Measurements from ENCODE around the gene SDHA.
"Not testable (repeated sequence)": the region's sequence is repeated elsewhere in the genome, so short reads cannot be mapped to it uniquely, and the experiment has no call there.

The SDHA gene

DNA sequence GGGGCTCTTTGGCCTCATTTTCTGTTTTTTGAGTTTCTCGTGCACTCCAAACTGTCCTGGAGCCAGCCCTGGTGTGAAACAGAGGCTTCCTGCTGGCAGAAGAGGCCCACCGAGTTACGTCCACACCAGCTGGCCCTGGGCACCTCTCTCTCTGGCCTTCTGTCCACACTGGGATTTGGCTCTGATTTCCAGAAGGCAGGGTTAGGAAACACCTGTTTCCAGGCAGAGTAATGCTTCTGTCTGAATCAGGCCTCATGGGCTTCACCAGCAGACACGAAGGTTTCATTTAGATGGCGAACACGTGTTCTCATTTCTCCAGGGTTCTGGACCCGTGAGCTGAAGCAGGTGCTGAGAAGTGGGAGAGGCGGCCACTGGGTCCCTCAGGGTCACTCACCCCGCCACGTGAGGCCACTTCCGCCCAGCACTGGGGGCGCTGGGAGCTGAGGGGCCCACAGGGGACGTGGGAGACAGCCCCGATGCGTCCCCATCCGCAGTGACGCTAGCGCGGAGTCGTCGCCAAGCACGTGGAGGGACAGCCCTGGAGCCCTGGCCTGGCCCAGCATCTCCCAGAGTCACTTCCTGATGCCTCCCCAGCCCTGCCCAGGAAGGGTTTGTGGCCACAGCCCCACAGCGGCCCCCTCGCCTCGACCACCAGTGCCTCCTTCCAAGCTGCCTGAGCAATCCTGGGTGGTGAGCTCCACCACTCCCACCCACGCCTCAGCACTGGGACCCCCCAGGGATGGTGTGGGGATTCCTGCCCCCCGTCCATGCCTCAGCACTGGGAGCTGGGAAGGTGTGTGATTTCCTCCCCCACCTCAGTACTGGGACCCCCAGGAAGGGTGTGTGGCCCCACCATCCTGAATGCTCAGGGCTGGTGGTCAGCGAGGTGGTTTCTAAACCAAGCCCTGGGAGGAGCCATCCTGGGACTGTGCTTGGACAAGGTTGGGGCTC is 31.8 kb upstream of the SDHA start:
- no peak for DNase-seq (ENCODE audit: low read depth)

DNA sequence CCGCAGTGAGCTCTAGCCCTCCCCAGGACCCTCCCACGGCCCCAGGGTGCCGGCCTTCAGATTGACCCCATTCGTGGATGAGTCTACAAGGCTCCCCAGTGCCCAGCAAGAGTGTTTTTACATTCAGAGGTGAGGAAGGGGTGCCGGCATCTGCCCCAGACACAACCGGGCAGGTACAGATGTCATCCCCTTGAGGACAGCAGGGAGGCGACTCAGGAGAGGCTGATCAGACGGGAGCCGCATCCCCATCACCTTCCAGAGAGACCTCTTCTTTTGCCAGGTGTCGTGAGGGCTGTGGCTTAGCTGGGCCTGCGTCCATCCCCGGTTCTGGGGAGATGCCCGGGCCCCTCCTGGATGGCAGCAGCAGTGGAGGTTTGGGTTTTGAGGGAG is 31.1 kb upstream of the SDHA start:
- DNase-seq (ENCODE audit: low read depth): no peak

DNA sequence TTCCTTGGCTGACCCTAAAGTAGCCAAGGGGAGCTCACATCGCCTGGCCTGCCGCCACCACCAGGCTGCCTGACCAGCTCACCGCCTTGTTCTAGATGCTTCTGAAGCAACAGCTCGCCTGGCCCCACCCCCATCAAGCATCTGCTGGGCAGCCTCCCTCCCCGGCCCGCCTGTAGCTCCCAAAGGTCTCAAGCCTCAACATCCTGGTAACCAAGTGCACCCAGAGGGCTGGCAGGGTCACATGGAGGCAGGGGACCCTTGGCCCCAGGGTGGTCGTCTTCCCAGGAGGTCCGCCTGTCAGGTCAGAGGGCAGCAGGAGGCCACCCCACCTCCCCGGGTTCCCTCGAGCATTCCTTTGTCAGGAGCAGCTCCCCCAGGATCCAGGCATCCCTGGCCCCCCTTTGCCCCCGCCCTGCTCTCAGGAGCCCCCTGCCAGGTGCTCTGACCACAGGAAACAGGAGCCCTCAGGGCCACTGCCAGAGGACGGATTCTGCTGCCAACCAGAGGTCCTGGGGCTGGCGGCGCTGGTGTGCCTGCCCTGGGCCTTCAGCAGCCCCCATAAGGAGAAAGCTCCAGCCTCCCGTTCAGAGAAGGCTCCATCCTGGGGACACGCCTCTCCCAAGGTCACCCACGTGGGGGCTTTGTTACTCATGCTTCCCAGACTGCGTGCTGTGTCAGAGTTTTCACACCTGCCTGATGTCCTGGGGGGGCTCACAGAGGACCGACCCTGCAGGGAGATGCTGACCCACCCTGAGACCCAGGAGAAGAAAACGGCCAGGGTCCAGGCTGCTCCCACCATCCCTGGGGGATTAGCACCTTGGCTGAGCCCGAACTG is 30.3 kb upstream of the SDHA start:
- DNase-seq (ENCODE audit: low read depth): no peak

DNA sequence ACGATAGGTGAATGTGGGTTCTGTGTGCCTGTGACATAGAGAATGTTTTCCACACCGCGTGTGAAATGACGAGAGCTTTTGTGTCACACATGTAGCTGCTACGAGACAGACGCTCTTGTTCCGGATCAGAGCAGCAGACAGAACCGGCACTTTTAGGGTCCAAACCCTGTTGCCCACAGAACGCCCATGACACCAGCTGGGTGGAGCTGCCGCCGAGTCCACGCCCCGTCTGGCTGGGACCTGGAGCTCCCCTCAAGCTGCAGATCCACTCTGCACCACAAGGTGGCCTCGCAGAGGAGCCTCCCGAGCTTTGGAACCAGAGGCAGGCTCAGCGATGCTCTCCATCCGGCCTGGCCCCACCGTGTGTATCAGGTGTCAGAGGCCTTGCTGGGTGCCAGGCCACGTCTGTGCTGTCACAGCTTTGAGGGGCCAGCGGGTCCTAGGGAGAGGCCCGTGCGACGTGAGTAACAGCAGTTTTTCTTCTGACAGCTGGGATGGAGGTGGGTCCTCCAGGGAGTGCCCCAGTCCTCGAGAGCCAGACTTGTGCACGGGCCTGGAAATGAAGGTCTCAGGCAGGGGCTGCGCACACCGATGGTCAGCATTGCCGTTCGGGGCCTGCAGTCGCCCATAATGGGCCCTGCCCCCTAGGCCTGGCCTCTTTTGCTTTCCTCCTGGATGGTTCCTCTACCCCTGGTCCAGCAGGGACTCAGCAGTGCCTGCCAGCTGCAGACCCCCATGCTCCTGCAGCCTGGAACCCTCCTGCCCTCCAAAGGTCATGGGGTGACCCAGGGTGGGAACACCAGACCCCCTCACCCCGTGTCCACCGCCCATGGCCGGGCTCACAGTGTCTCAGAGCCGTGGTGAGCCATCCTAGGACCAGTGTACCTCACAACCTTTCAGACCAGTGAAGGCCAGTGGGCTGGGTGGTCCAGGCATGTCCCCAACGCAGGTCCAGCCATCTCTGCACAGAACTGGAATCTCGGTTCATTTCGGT is 29.3 kb upstream of the SDHA start:
- peak; percentile 72 for DNase-seq (ENCODE audit: low read depth)

DNA sequence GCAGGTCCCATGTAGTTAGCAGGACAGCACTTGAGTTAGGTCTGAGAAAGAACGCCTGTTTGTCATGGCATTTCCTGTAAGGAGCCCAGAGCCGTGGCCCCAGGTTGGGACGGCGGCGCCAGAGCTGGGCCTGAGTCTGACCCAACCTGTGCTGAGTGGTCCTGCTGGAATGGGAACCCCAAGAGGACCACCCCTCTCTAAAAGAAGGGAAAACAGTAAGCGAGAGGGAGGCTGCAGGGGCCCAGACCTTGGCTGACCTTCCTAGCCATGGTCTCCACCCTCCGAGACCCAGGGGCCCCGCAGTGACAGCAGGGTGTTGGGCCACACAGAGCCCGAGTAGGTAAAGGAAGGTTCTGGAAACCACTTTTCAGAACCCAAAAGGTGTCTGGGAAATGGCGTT is 28.6 kb upstream of the SDHA start:
- DNase-seq (ENCODE audit: low read depth): no peak

DNA sequence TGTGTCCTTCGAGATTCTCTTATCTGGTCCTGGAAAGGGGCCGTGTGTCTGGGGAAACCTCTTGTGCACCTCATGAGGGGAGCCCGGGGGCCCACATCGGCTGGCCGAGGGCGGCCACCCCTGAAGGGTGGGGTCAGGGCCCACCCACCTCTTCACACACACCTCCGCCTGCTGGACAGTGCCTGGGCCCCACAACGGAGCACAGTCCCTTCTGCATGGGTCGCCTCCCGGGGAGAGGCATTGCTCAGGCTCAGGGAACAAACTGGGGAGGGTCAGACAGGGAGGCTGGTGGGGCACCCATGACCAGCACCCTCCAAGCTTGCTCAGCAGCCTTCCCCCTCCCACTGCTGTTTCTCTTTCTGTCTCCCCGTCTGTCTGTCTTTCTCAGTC is 28.1 kb upstream of the SDHA start:
- DNase-seq (ENCODE audit: low read depth): no peak

DNA sequence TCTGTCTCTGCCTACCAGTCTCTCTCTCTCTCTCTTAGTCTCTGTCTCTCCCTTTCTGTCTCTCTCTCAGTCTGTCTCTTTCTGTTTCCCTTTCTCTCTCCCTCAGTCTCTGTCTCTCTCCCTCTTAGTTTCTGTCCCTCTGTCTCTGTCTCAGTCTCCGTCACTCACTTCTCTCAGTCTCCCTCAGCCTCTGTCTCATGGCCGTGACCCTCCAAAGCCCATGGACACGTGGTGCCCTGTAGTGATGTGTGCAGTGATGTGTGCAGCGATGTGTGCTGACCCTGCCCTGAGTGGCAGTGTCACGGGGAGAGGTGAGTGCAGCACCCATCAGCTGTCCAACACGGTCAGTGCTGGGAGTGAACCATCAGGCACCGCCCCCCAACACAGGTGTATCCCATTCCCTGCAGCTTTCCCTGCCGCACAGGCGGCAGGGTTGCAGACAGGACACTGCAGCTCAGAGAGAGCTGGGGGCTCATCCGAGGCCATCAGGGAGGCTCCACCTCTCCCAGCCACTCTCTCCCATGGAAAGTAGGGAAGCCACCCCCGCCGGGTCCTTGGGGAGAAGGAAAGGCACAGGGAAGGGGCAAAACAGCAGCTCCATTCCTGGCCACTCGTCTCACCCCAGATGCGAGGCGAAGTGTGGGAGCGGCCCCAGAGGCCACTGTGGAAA is 27.6 kb upstream of the SDHA start:
- DNase-seq (ENCODE audit: low read depth): no peak

DNA sequence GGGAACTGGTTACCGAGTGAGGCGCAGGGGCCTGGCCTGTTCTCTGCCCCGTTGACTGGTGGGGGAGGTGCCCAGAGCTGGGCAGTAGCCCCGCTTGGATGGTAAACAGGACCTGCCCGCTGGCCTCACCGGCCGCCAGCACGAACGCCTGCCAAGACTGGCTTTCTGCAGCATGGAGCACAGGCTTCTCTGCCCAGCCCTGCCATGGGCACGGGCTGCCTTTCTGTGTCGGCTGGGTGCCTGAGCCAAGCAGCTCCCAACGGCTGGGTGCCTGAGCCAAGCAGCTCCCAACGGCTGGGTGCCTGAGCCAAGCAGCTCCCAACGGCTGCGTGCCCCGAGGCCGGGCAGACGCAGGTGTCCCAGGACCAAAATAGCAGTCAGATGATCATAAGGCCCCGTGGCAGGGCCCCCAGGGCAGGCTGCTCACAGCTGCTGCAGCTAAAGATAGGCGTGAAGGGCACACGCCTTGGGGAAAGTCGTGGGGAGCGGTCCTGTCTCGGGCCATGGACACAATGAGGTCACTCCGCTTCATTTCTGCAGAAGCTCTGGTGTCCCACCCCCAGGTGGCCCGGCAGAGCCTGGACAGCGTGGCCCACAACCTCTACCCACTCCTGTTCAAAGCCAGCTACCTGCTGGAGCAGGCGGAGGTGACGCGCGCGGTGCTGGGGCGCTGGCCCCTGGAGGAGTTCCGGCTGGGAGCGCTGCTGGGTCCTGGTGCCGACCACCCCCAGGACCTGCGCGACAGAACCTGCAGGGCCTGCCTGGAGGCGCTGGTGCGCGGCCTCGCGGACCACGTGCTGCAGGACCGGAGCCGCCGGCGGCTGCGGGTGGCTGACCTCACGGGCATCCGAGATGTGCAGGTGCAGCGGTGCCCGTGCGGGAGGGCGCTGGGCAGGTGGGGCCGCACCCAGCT is 26.8 kb upstream of the SDHA start, which contains the start of gene LRRC14B:
LRRC14B (plus strand) TSS at position 460 of the 913 bp plus-strand sequence; CDS start at position 504, 44 bp downstream.
- DNase-seq (ENCODE audit: low read depth): no peak

DNA sequence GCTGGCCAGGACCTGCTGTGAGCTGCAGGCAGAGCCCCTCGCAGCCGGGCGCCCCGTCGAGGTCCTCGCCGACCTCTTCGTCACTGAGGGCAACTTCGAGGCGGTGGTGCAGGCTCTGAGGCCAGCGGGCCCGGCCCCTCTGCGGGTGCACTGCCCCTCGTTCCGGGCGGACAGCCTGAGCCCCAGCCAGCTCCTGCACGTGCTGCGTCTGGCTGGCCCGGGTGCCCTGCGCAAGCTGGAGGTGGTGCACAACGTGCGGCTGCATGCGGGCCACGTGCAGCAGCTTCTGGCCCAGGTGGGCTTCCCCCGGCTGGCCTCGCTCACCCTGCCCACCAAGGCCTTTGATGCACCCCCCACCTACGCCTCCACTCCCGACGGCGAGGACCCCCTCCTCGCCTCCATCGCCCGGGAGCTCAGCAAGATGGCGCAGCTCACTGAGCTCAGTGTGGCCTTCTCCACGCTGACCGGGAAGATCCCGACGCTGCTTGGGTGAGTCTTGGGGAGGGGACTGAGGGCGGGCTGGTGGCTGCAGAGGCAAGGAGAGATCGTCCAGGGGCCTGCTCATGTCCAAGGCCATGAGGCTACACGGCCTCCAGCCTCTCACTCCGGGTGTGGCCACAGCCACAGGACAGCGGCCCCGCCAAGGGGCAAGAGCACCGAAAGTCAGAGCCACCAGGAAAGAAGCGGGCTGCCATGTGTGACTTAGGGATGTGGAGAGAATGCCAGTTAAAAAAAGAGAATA is 26.0 kb upstream of the SDHA start:
- no peak for DNase-seq (ENCODE audit: low read depth)

DNA sequence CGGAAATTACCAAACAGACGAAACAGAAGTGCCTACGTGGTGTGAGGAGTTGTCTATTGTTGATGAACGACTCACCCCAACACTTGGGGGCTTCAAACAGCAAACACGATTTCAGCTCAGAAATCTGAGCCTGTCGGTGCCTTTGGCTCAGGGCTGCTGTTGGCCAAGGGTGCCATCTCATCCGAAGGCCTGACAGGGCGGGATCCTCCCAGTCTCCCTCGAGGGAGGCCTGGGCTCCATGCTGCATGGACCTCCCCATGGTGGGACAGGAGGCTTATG is 25.5 kb upstream of the SDHA start:
- DNase-seq (ENCODE audit: low read depth): no peak

DNA sequence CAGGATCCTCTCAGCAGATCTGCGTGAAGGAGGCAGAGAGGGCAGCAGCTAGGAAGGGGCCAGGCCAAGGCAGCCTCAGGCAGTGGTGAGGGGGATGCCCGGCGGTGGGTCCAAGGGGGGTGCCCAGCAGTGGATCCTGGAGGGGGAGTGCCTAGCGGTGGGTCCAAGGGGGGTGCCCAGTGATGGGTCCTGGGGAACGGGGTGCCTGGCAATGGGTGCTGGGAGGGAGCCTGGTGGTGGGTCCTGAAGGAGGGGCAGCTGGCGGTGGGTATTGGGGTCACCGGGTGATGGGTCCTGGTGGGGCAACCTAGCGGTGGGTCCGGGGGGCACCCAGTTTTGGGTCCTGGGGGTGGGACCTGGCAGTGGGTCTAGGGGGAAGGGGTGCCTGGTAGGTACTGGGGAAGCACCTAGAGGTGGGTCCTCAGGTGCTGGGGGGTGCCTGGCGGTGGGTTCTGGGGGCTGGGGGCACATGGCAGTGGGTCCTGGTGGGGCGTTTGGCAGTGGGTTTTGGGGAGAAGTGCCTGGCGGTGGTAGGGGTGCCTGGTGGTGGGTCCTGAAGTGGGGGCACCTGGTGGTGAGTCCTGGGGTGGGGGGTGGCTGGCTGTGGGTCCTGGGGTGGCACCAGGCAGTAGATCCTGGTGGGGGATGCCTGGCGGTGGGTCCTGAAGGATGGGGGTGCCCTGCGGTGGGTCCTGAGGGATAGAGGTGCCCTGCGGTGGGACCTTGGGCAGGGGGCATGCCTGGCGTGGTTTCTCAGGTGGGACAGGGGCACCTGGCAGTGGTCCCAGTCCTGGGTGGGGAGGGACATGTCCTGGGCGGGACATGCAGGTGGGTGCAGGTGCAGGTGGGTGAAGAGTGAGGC is 24.9 kb upstream of the SDHA start:
- no peak for DNase-seq (ENCODE audit: low read depth)

DNA sequence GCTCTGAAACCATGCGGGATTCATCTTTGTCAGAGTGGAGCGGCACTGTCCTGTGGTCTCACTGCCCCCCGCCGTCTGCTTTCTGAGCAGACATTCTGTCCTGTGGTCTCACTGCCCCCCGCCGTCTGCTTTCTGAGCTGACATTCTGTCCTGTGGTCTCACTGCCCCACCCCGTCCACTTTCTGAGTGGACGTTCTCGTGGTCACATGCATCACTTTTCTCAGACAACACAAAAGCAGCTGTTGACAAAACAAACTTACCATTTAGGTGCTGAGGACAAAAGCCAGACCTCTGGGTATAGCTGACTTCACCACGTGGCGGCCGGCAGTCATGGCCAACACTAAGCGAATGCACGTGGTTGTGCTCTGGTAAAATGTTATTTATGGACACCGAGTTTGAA is 24.0 kb upstream of the SDHA start:
- no peak for DNase-seq (ENCODE audit: low read depth)

DNA sequence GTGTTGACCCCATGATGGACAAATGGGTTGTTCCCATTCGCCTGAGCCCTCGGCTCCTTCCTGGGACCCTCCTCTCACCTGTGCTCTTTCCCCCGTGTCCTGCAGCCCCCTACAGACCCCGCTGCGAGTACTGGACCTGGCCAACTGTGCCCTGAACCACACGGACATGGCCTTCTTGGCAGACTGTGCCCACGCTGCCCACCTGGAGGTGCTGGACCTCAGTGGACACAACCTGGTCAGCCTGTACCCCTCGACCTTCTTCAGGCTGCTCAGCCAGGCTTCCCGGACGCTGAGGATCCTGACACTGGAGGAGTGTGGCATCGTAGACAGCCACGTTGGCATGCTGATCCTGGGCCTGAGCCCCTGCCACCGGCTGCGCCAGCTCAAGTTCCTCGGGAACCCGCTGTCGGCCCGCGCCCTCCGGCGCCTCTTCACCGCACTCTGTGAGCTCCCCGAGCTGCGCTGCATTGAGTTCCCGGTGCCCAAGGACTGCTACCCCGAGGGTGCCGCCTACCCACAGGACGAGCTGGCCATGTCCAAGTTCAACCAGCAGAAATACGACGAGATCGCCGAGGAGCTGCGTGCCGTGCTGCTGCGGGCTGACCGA is 23.4 kb upstream of the SDHA start:
- no peak for DNase-seq (ENCODE audit: low read depth)

DNA sequence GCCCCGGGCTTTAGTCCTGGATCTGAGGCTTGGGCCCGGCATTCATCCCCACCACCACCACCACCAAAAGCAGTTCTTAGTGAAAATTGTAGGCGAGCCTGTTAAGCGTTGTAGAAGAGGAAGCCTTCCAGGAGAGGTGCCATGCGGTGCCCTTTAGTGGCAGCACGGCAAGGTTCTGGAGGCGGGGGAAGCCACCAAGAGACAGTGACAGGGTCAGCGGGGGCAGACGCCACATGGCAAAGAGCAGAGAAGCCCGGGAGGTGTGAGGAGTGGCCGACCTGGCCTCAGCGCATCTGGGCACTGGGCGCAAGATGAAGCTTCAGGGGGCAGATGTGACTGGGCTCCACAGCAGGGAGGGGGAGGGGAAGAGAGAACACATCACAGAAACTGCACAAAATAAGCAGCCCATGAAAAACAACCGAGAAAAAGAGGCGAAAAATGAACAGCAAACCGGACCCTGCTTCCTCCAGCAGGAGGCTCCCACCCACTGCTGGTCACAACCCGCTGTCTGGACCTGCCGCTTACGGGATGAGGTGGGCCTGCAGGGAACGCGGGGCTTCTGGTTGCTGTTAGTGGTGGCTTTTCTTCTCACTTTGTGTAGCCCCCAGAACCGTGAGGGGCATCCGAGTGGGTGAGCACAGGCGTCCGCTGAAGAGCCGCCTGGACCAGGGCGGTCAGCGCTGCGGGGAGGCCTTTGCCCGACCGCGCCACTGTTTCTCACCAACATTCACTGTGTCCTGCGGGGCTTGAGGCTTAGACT is 22.5 kb upstream of the SDHA start:
- DNase-seq (ENCODE audit: low read depth): no peak

DNA sequence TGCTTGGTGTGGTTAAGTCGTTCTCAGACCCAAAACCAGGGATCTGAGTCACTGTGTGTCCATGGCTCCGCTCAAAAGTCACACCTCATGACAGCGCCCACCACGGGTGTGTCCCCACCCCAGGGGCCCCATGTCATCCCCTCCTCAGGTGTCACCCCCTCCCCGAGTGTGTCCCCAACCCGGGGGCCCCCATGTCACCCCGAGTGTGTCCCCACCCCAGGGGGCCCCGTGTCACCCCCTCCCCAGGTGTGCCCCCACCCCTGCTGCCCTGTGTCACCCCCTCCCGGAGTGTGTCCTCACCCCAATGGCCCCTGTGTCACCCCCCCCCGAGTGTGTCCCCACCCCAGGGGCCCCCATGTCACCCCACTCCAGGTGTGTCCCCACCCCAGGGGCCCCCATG is 21.8 kb upstream of the SDHA start:
- no peak for DNase-seq (ENCODE audit: low read depth)

DNA sequence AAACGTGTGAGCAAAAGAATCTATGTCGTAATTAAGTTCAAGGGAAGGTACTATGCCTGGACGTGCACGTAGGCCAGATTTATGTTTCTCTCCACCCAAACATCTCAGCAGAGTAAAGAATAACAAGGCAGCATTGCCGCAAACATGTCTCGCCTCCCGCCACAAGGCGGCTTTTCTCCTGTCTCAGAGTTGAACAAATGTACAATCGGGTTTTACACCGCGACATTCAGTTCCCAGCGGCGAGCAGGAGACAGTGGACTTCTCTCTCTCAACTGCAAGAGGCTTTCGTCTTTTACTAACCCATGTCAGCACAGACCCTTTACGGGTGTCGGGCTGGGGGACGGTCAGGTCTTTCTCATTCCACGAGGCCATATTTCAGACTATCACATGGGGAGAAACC is 21.1 kb upstream of the SDHA start:
- not testable (repeated sequence) for DNase-seq (ENCODE audit: low read depth)

DNA sequence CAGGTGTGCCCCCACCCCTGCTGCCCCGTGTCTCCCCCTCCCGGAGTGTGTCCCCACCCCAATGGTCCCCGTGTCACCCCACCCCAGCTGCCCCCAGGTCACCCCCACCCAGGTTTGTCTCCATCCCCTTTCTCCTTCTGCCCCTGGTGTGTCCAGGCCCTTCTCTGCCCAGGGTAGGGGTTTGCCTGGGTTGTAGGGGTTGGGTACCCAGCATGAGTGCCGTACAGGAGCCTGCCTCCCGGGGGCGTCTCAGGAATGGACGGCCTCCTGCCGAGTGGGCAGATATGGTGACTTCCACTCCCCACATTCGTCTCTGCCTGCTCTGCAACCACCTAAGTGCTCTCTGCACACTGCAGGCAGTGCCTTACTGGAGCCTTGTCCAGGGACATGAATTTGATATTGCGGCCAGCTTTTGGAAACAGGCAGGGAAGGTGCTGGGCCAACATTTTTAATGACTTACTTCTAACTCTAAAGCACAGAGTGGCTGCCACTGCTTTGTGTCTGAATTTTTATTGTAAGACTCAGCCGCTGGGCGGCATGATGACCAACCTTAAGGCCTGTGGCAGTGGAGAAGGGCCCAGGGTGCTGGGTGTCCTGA is 20.1 kb upstream of the SDHA start:
- no peak for DNase-seq (ENCODE audit: low read depth)
